Activated CD8-positive, alpha-beta memory T cell treated with anti-CD3 and anti-CD28 coated beads, Interleukin-2, amount 50 U/mL, for 24 hours (primary cell): ENCODE results near the gene MUC12.
"Not testable (repeated sequence)": the region's sequence is repeated elsewhere in the genome, so short reads cannot be mapped to it uniquely, and the experiment has no call there.

Source experiments
- DNase-seq: peaks from one replicate; pipeline ENCODE4 v3.0.0-alpha.2; 2020; ENCODE audit errors: extremely low read depth

Gene MUC12, protein sequence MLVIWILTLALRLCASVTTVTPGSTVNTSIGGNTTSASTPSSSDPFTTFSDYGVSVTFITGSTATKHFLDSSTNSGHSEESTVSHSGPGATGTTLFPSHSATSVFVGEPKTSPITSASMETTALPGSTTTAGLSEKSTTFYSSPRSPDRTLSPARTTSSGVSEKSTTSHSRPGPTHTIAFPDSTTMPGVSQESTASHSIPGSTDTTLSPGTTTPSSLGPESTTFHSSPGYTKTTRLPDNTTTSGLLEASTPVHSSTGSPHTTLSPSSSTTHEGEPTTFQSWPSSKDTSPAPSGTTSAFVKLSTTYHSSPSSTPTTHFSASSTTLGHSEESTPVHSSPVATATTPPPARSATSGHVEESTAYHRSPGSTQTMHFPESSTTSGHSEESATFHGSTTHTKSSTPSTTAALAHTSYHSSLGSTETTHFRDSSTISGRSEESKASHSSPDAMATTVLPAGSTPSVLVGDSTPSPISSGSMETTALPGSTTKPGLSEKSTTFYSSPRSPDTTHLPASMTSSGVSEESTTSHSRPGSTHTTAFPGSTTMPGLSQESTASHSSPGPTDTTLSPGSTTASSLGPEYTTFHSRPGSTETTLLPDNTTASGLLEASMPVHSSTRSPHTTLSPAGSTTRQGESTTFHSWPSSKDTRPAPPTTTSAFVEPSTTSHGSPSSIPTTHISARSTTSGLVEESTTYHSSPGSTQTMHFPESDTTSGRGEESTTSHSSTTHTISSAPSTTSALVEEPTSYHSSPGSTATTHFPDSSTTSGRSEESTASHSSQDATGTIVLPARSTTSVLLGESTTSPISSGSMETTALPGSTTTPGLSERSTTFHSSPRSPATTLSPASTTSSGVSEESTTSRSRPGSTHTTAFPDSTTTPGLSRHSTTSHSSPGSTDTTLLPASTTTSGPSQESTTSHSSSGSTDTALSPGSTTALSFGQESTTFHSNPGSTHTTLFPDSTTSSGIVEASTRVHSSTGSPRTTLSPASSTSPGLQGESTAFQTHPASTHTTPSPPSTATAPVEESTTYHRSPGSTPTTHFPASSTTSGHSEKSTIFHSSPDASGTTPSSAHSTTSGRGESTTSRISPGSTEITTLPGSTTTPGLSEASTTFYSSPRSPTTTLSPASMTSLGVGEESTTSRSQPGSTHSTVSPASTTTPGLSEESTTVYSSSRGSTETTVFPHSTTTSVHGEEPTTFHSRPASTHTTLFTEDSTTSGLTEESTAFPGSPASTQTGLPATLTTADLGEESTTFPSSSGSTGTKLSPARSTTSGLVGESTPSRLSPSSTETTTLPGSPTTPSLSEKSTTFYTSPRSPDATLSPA (N-terminal part only)

GRCh38 chr7:100969066-100969615 is at the start of gene MUC12:
Gene MUC12, plus strand, starts transcription at chr7:100969565. Its CDS starts 58 bp downstream, at chr7:100969623.
- DNase-seq, result no peak

- DNase-seq, result not testable (repeated sequence)
These were observed 49.5 kb upstream of the MUC12 start for GRCh38 chr7:100919779-100920437.

DNA sequence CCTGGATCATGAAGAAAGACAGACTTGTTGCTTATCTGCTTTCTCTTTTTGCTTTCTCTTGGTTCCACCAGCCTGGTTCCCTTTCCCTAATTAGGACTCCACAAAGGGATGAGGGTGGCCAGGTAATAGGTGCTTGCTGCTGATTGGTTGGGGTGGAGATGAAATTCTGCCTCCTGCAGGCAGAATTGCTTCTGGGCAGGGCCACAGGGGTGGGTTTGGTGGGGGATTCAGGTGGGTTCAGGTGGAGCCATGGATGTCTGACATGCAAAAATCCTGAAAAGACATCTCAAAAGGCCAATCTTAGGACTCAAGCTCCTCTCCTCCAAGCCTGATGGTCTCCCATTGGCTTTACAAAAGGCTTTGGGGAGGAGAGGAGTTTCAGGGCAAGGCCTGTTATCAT is 48.3 kb upstream of the MUC12 start:
- no peak for DNase-seq

GRCh38 chr7:100923616-100924015 is 45.7 kb upstream of the MUC12 start:
- not testable (repeated sequence) for DNase-seq

DNA sequence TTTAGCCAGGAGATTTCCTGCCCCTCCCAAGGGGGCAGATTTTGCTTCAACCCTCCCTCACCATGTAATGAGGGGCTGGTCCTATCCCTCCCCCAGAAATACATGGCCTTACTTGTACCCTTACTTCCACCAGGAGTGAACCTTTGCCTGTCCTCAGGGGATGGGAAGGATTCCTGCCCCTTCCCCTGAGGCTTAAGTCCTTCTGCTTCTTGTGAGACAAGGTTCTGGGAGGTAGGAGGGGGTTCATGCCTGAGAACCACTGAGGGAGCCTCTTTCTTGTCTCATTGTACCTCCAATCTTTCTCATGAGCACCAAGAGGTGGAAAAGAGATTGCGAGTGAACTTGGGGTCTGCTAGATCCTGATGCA is 39.6 kb upstream of the MUC12 start:
- no peak for DNase-seq

- DNase-seq, result no peak
These were observed 35.6 kb upstream of the MUC12 start for GRCh38 chr7:100933734-100934133.

- DNase-seq, result not testable (repeated sequence)
These were observed 34.0 kb upstream of the MUC12 start for GRCh38 chr7:100935381-100935780.

DNA sequence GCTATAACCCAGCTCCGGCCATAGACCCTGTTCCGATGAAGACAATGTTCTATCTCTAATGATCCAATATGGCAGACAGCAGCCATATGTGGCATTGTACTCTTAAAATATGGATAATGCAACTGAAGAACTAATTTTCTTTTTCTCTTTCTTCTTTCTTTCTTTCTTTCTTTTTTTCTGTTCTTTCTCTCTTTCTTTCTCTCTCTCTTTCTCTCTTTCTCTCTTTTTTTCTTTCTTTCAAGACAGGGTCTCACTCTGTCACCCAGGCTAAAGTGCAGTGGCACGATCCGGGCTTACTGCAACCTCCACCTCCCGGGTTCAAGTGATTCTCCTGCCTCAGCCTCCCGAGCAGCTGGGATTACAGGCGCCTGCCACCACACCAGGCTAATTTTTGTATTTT is 33.2 kb upstream of the MUC12 start:
- DNase-seq, result not testable (repeated sequence)

DNA sequence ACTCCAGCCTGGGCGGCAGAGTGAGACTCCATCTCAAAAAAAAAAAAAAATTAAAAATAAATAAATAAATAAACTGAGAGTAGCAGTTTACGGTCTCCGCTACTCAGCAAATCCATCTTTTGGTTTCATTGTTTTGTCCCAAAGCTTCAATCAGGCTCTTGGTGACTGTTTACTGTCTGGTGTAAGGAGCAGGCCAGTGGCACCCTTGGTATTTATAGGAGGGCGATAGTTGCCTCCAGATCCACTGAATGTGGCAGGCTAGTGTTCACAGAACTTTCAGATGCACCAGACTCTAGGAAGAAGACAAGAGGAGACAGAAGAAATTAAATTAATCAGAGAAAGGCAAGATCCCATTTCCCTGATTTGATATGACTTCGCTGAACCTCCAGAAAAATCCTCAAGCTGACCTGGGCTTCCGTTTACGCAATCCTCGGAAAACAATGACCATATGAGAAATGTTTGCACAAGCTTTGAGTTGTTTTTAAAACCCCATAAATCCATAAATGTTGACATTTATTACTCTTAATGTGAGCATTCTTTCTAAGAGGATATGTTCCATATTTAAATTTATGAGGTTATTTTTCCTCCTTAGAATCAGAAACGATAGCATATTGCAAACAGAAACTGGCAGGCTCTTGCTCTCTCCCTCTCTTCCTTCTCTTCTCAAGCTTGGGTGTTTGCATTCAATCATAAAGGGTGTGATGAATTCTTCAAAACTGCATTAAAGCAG is 27.2 kb upstream of the MUC12 start:
- no peak for DNase-seq

DNA sequence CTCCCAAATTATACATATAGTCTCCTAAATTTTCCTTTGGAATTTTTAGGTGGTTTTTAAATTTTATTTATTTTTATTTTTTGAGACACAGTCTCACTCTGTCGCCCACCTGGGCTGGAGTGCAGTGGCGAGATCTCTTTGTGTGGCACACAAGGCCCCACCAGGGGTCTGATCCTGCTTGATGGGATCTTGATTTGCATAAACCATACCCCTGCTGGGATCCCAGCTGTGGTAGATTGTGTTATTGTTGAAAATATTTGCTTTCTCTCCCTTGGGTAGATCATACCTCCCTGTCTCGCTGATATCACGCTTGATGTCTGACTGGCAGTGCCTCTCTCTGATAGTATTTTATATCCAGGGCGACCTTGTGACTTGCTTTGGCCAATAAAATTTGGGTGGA is 25.7 kb upstream of the MUC12 start:
- DNase-seq, result no peak

DNA sequence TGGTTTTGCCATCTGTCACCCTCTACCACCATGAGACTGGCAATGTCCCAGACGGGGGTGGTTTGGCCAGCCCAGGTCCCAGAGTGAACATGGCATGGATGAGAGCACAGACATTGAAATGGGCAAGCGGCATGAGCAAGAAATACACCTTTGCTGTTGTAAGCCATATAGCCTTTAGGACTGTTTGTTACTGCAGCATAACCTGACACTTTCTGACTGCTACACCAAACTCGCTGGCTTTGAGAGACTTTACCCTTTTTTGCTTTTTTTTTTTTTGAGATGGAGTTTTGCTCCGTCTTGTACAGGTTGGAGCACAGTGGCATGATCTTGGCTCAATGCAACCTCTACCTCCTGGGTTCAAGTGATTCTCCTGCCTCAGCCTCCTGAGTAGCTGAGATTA is 25.2 kb upstream of the MUC12 start:
- no peak for DNase-seq

DNA sequence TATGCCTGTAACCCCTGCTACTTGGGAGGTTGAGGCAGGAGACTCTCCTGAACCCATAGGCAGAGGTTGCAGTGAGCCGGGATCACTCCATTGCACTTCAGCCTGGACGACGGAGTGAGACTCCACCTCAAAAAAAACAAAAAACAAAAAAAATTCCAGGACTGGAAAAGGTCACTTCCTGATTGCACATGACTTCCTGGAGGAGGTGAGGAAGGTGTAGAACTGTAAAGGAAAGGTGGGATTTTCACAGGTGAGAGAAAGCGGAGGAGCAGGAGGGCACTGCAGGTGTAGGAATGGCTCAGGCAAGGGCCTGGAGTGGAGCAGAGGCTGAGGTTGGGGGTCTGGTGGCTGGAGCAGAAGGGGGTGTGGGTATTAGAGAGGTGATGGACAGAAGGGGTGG is 23.3 kb upstream of the MUC12 start:
- no peak for DNase-seq

DNA sequence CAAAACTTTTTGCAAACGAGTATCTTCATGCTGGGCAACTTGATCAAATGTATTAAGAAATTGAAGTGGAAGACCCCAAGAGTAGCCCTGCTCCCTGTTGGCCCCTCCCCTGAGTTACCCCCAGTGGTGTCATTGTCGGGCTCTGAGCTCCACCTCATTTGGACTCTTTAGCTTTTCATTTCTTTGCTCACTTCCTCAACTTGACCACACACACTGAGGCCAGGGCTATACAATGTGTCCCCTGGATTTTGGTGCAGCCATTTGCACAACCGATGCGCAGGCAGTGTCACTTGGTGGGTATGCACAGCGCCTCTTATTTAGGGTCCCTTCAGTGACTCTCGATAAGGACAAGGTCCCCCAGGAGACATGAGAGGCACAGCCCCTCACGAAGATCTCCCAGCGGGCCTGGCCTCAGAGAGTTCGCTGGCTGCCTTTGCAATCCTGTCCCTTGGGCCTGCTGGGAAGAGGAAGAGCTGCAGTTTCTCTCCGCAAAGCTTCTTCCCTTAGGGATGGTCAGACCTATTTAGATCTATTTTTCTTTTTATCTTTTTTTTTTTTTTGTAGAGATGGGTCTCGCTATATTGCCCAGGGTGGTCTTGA is 22.5 kb upstream of the MUC12 start:
- DNase-seq, result no peak

DNA sequence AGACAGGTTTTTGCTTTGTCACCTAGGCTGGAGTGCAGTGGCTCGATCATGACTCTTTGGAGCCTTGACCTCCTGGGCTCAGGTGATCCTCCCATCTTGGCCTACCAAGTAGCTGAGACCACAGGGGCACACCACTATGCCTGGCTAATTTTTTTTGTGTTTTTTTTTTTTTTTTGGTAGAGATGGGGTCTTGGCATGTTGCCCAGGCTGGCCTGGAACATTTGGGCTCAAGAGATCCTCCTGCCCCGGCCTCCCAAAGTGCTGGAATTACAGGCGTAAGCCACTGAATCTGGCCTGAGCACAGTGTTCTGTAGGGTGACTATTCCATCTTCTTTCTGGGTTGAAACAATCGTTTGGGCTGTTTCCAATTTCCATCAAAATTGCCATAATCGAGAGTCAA is 21.6 kb upstream of the MUC12 start:
- no peak for DNase-seq

GRCh38 chr7:100949227-100949932 is 20.0 kb upstream of the MUC12 start, which contains the start of gene MUC3A:
Gene MUC3A, plus strand, starts transcription at chr7:100949534. Its CDS starts 91 bp downstream, at chr7:100949625.
- no peak for DNase-seq

DNA sequence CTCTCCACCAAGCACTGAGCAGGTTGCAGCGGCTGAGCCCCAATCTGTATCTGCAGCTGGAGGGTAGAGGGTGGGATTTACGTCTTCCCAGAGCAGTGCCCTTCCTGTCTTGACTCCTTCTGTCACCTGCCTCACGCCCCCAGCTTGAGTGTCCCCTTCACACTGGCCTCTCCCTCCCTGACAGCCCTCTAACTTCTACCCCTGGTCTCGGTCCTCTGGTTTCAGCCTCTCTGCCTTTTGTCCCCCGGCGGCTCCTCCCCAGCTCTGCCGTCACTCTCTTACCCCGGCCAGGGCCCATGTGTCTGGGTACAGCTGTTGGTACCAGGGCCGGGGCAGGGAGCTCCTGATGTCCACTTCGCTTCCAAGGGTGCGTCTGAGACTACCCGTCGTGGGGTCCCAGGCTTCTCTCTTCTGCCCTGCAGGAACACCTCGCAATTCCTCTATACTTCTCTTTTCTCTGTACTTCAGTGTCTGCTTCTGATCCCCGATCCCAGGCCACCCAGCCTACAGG is 19.4 kb upstream of the MUC12 start:
- DNase-seq, result no peak

GRCh38 chr7:100951172-100951571 is 18.2 kb upstream of the MUC12 start:
- DNase-seq, result no peak

GRCh38 chr7:100951888-100952560 is 17.3 kb upstream of the MUC12 start:
- no peak for DNase-seq
